Ovary (tissue), 3 donors: ENCODE data around the gene MAPK7.

Source experiments
- POLR2A ChIP-seq: fragments of 450-650 bp; IDR thresholded peaks from one replicate; pipeline ENCODE4 v1.6.1; 2017; ENCODE audit warnings: antibody characterized with exemption, mild to moderate bottlenecking, moderate library complexity
- TF ChIP-seq, protein P1 (sequence below), 3 donors: fragments of 450-650 bp in 2 of 3; fragments of 200-600 bp in 1 of 3; IDR thresholded peaks; one replicate each; pipeline versions ENCODE4 v1.5.1 to v1.8.0; 2016 to 2022; ENCODE audit warnings: antibody characterized with exemption in 3 of 3, mild to moderate bottlenecking in 1 of 3
- donor health status: DM: no; HTN: no; CAD: no.

DNA sequence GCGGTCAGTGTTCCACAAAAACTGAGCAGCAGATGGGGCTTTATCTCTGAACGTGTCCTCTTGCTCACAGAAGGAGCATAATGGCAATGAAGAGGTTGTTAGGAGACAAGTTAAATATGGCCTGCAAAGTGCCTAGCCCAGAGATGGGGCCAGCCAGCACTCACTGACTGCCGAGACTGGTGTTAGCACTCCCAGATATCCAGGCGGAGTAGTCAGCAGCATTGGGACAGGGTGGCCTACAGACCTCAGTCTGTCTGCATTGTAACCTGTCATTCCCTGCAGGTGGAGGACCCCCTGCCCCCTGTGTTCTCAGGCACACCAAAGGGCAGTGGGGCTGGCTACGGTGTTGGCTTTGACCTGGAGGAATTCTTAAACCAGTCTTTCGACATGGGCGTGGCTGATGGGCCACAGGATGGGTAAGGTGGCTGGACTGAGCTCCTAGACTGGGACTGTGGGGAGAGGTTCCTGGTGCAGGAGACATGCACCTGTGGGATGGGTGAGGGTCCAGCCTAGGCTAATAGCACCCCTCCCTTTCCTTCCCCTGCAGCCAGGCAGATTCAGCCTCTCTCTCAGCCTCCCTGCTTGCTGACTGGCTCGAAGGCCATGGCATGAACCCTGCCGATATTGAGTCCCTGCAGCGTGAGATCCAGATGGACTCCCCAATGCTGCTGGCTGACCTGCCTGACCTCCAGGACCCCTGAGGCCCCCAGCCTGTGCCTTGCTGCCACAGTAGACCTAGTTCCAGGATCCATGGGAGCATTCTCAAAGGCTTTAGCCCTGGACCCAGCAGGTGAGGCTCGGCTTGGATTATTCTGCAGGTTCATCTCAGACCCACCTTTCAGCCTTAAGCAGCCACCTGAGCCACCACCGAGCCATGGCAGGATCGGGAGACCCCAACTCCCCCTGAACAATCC lies 4.5 kb downstream of the MAPK7 start:
- TF ChIP-seq, protein P1, sequence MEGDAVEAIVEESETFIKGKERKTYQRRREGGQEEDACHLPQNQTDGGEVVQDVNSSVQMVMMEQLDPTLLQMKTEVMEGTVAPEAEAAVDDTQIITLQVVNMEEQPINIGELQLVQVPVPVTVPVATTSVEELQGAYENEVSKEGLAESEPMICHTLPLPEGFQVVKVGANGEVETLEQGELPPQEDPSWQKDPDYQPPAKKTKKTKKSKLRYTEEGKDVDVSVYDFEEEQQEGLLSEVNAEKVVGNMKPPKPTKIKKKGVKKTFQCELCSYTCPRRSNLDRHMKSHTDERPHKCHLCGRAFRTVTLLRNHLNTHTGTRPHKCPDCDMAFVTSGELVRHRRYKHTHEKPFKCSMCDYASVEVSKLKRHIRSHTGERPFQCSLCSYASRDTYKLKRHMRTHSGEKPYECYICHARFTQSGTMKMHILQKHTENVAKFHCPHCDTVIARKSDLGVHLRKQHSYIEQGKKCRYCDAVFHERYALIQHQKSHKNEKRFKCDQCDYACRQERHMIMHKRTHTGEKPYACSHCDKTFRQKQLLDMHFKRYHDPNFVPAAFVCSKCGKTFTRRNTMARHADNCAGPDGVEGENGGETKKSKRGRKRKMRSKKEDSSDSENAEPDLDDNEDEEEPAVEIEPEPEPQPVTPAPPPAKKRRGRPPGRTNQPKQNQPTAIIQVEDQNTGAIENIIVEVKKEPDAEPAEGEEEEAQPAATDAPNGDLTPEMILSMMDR (IDR thresholded peaks at IDR 0.05), result no peak
- TF ChIP-seq POLR2A, result no peak
